GM20000 (cell line): ENCODE measurements around the gene CARD10.

Source experiments
- DNase-seq: peaks from one replicate; pipeline ENCODE4 v3.0.0; 2012; ENCODE audit warnings: low spot score
- CTCF ChIP-seq: IDR thresholded peaks from 2 replicates; pipeline ENCODE4 v1.5.1; 2012; ENCODE audit warnings: mild to moderate bottlenecking, control low read depth; ENCODE audit errors: extremely low read depth, missing control alignments

CARD10 gene

DNA sequence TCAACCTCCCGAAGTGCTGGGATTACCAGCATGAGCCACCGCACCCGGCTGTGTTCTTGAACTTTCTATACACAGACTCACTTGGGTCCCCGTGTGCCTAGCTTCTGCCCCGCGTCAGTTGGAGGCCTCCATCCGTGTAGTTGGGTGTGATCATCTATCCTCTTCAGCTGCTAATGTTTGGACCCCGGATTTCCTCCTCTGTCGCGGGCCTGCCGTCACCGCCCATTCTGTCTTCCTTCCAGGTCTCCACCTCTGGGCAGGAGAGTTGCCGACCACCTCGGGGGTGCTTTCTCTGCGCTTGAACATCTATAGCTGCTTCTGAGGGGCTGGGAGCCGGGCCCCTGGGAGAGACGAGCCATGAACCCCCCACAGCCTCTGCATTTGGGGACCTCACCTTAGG lies 46.6 kb upstream of the CARD10 start:
- DNase-seq: no peak
- no peak for TF ChIP-seq CTCF

DNA sequence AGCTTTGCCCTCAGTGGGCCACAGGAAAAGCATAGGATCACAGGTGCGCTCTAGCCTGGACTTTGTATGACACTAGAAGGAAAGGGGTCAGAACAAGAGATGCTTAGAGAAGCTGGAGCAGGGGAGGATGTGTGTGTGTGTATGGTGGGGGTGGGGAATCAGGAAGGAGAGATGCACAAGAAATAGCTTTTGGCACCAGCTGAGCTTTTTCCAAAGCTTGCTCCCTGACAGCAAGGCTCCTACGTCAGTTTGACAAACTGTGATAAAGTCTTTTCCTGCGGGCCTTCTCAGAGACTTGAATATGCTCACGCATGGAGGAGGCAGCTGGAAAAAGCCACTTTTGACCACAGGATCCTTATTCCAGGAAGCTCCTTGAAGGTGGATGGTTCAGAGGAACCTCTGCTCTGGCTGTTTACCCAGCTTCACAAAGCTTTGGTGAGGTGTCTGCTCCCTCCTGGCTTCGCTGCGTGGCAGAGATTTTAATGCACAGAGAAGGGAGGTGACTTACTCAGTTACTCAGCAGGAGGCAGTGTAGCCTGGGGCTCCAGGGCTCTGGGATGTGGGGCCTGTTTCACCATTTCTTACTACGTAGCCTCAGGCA lies 45.0 kb upstream of the CARD10 start:
- DNase-seq: no peak
- TF ChIP-seq CTCF: no peak

DNA sequence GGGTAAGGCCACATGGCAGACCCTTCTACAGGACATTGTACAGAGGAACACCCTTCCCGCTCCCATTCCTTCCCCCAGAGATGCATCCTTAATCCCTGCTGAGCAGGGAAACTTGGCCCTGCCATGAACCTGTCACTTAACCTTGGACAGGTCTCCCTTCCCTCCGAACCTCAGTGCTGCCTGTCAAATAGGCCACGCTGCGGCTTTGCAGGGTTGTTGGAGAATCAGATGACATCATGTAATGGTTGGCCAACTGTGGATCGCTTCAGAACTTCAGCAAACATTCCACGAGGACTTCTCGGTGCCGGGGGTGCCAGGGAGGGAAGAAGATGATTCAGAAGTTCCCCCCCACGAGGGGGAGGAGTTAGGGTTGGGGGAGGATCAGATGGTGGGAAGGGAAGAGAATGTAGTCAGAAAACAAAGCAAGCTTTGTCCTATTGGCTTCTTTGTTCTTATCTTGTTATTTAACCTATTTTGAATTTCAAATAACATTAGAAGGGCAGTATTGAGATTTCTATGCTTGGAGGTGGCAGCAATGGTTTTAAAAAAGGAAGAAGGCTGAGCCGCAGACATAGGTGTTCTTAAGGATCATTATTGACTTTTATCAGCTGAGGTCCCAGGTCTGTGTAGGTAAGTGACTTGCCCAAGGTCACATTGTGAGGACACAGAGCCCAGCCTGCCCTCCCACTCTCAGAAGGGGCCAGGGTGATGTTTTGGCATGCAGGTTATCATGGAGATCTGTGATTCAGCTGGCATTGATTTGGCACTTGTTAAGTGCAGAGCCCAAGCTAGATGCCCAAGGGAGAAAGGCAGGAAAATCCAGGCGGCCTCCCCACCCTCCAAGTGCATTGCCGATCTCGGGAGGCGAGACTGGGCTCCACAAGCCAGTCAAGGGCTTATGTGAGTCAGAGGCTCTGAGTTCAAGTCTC lies 44.2 kb upstream of the CARD10 start:
- no peak for TF ChIP-seq CTCF
- DNase-seq: no peak

GRCh38 chr22:37562049-37562875 lies 43.0 kb upstream of the CARD10 start:
- no peak for TF ChIP-seq CTCF
- DNase-seq: no peak

DNA sequence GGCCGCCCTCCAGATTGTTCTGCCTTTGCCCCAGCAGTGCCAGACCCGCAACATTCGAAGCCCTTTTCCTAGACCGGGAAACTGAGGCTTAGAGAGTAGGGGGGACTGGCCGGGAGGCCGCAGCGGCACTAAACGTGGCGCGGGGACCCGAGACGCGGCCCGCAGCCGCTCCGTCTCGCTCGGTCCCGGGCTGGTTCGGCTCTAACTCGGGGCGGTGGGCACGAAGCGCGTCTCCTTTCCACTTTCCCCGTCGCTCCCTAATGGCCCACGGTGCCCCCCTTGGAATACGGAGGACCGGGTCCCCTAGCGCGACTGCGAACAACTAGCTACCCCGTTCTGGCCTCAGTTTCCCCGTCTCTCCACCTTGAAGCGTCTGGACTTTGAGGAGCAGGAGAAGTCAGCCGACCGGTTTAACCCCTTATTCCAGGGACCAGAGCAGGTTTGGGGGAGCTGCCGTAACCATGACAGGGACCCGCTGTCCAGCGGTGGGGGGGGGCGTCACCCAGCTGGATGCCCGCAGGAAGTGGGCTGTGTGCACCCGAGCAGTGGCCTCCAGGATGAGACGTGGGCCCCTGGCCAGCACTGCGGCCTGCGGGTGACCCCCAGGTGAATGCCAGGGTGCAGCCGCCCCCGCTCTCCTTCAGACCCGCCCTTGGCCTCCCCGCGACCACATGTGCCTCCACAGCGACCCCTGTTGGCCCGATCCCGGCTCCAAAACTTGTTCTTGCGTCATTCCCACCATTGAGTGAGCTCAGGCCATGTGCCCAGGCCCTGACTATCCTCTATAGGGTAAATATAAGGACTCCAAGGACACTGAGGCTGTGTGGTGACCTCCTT lies 42.2 kb upstream of the CARD10 start:
- peak; percentile 47 for TF ChIP-seq CTCF
- peak; percentile 91 for DNase-seq

GRCh38 chr22:37560608-37561211 lies 41.5 kb upstream of the CARD10 start:
- no peak for DNase-seq
- no peak for TF ChIP-seq CTCF
